HepG2 (cell line): ENCODE results near the gene CAMK2D. TPM values are rescaled to one million over a fixed set of nuclear protein-coding genes. Genes with fewer than 3 reads are reported as not detected.

Experiments used
- DNMT3B ChIP-seq: conservative IDR thresholded peaks from 2 replicates; pipeline ENCODE4 v1.6.1; 2016; ENCODE audit warnings: missing biosample characterization, control low read depth
- E2F2 ChIP-seq: sonication (generic); formaldehyde crosslinking; IDR thresholded peaks from 2 replicates; pipeline ENCODE4 v1.4.0; 2020; ENCODE audit warnings: missing genetic modification reagents, borderline replicate concordance
- PRDM15 ChIP-seq: sonication (generic); formaldehyde crosslinking; IDR thresholded peaks from 2 replicates; pipeline ENCODE4 v1.4.0; 2020; ENCODE audit warnings: missing genetic modification reagents
- SOX6 ChIP-seq, 2 experiments: fragments of 450-650 bp in 1 of 2; sonication (generic) in 1 of 2; formaldehyde crosslinking in 1 of 2; IDR thresholded peaks; 2 replicates each; pipeline versions ENCODE4 v1.4.0 to v1.6.1; 2017 to 2020; ENCODE audit warnings: antibody characterized with exemption in 1 of 2, mild to moderate bottlenecking in 1 of 2, missing genetic modification reagents in 1 of 2
- TAF1 ChIP-seq: sonication (generic); formaldehyde crosslinking; IDR thresholded peaks from 2 replicates; pipeline ENCODE4 v1.4.0; 2020; ENCODE audit warnings: missing genetic modification reagents
- ZNF3 ChIP-seq: IDR thresholded peaks from 2 replicates; pipeline ENCODE4 v1.7.0; 2017; ENCODE audit warnings: inconsistent platforms
- ZNF383 ChIP-seq: sonication (generic); formaldehyde crosslinking; IDR thresholded peaks from 2 replicates; pipeline ENCODE4 v1.4.0; 2020; ENCODE audit warnings: missing genetic modification reagents, mild to moderate bottlenecking, borderline replicate concordance
- ZSCAN12 ChIP-seq: sonication (generic); formaldehyde crosslinking; IDR thresholded peaks from 2 replicates; pipeline ENCODE4 v1.9.0; 2021; ENCODE audit warnings: mild to moderate bottlenecking, missing genetic modification reagents
- polyA plus RNA-seq, 8 experiments: library from polyadenylated mRNA; depleted of rRNA in 3 of 8; stranded (reverse) in 7 of 8; unstranded in 1 of 8; fragments of >200 nt; fragmentation: Illumina TruSeq in 4 of 8; extraction: Trizol in 4 of 8; gene quantifications; 2 replicates each; pipeline versions ENCODE4 v1.2.1 to v1.2.3, GENCODE V29; 2011 to 2016; ENCODE audit warnings: low read depth in 4 of 8, missing spikeins in 1 of 8, mixed read lengths in 1 of 8; ENCODE audit not compliant: insufficient read depth in 1 of 8
- total RNA-seq, 5 experiments: library from RNA; depleted of rRNA; stranded (reverse); fragments of >200 nt; fragmentation: Illumina TruSeq; extraction: Trizol; gene quantifications; 2 replicates each; pipeline ENCODE4 v1.2.3, GENCODE V29; 2016; ENCODE audit warnings: low read depth in 1 of 5
- TF ChIP-seq, protein P1 (sequence below): sonication (generic); formaldehyde crosslinking; IDR thresholded peaks from 2 replicates; pipeline ENCODE4 v1.4.0; 2020; ENCODE audit warnings: missing genetic modification reagents
- TF ChIP-seq, protein P2 (sequence below): sonication (generic); IDR thresholded peaks from 2 replicates; pipeline ENCODE4 v1.6.1; 2016; ENCODE audit warnings: low read depth, borderline replicate concordance

Gene CAMK2D
- total and polyA plus RNA-seq, 2 of the 13 experiments (the other 11 are each of a cell fraction or from before 2014, with no cell fraction given), result 18.0 to 65.4 TPM

- TF ChIP-seq, protein P1, sequence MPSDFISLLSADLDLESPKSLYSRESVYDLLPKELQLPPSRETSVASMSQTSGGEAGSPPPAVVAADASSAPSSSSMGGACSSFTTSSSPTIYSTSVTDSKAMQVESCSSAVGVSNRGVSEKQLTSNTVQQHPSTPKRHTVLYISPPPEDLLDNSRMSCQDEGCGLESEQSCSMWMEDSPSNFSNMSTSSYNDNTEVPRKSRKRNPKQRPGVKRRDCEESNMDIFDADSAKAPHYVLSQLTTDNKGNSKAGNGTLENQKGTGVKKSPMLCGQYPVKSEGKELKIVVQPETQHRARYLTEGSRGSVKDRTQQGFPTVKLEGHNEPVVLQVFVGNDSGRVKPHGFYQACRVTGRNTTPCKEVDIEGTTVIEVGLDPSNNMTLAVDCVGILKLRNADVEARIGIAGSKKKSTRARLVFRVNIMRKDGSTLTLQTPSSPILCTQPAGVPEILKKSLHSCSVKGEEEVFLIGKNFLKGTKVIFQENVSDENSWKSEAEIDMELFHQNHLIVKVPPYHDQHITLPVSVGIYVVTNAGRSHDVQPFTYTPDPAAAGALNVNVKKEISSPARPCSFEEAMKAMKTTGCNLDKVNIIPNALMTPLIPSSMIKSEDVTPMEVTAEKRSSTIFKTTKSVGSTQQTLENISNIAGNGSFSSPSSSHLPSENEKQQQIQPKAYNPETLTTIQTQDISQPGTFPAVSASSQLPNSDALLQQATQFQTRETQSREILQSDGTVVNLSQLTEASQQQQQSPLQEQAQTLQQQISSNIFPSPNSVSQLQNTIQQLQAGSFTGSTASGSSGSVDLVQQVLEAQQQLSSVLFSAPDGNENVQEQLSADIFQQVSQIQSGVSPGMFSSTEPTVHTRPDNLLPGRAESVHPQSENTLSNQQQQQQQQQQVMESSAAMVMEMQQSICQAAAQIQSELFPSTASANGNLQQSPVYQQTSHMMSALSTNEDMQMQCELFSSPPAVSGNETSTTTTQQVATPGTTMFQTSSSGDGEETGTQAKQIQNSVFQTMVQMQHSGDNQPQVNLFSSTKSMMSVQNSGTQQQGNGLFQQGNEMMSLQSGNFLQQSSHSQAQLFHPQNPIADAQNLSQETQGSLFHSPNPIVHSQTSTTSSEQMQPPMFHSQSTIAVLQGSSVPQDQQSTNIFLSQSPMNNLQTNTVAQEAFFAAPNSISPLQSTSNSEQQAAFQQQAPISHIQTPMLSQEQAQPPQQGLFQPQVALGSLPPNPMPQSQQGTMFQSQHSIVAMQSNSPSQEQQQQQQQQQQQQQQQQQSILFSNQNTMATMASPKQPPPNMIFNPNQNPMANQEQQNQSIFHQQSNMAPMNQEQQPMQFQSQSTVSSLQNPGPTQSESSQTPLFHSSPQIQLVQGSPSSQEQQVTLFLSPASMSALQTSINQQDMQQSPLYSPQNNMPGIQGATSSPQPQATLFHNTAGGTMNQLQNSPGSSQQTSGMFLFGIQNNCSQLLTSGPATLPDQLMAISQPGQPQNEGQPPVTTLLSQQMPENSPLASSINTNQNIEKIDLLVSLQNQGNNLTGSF (CRISPR knock-in tag), result no peak
- no peak for TF ChIP-seq TAF1 (CRISPR knock-in tag)
- TF ChIP-seq ZNF383, result no peak
- TF ChIP-seq PRDM15, result no peak
- no peak for TF ChIP-seq SOX6 (IDR thresholded peaks at IDR 0.05)
- no peak for TF ChIP-seq SOX6 (CRISPR knock-in tag; IDR thresholded peaks at IDR 0.05)
- TF ChIP-seq ZSCAN12, result no peak
- no peak for TF ChIP-seq DNMT3B (CRISPR knock-in tag)
- TF ChIP-seq ZNF3 (CRISPR knock-in tag), result no peak
- TF ChIP-seq, protein P2, sequence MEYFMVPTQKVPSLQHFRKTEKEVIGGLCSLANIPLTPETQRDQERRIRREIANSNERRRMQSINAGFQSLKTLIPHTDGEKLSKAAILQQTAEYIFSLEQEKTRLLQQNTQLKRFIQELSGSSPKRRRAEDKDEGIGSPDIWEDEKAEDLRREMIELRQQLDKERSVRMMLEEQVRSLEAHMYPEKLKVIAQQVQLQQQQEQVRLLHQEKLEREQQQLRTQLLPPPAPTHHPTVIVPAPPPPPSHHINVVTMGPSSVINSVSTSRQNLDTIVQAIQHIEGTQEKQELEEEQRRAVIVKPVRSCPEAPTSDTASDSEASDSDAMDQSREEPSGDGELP, result no peak
- TF ChIP-seq E2F2 (CRISPR knock-in tag), result no peak
Measured at GRCh38 chr4:113697429-113697828, 64.1 kb downstream of the CAMK2D start (continued).
